Endometrial microvascular endothelial cells (primary cell): ENCODE data around the gene CFAP57. TPM values are rescaled to one million over a fixed set of nuclear protein-coding genes. Genes with fewer than 3 reads are reported as not detected.
"Not testable (repeated sequence)": the region's sequence is repeated elsewhere in the genome, so short reads cannot be mapped to it uniquely, and the experiment has no call there.

Experiments
- in situ Hi-C: cut with HindIII; loops from 2 replicates; pipeline ENCODE4 v1.10.0; 2017; ENCODE audit warnings: low sequenced_read_pairs, low pct_unique_long_range_greater_than_20kb; ENCODE audit errors: inconsistent ontology term
- total RNA-seq: library from RNA; depleted of rRNA; stranded (reverse); fragments of >200 nt; gene quantifications from one replicate; pipeline ENCODE4 v1.2.3, GENCODE V29; 2015; ENCODE audit errors: inconsistent ontology term

CFAP57 gene
- total RNA-seq, 1 donor from 2014 or later = not detected

- in situ Hi-C loops = no loop called here
Observed at GRCh38 chr1:43165765-43166164, 6.4 kb upstream of the CFAP57 start.

GRCh38 chr1:43171312-43171875 is 736 bp upstream of the CFAP57 start:
- in situ Hi-C loops = no loop called here

GRCh38 chr1:43172527-43172972 is 420 bp downstream of the CFAP57 start:
- in situ Hi-C loops = no loop called here

- in situ Hi-C loops = no loop called here
Observed at GRCh38 chr1:43174873-43175272, 2.7 kb downstream of the CFAP57 start.

GRCh38 chr1:43177691-43178090 is 5.6 kb downstream of the CFAP57 start:
- in situ Hi-C loops = no loop called here

GRCh38 chr1:43184388-43184787 is 12.3 kb downstream of the CFAP57 start:
- in situ Hi-C loops = no loop called here

- in situ Hi-C loops = no loop called here
Observed at GRCh38 chr1:43184995-43185394, 12.9 kb downstream of the CFAP57 start.

- in situ Hi-C loops = no loop called here
Observed at GRCh38 chr1:43188106-43188505, 16.0 kb downstream of the CFAP57 start.

- in situ Hi-C loops = no loop called here
Observed at GRCh38 chr1:43194509-43194908, 22.4 kb downstream of the CFAP57 start.

GRCh38 chr1:43197343-43198127 is 25.4 kb downstream of the CFAP57 start:
- in situ Hi-C loops = no loop called here

- in situ Hi-C loops = no loop called here
Observed at GRCh38 chr1:43199093-43199726, 27.1 kb downstream of the CFAP57 start.

GRCh38 chr1:43203859-43204258 is 31.7 kb downstream of the CFAP57 start:
- in situ Hi-C loops = no loop called here

- in situ Hi-C loops = no loop called here
Observed at GRCh38 chr1:43204394-43204793, 32.3 kb downstream of the CFAP57 start.

GRCh38 chr1:43205671-43206070 is 33.5 kb downstream of the CFAP57 start:
- in situ Hi-C loops = no loop called here

GRCh38 chr1:43206600-43207228 is 34.6 kb downstream of the CFAP57 start:
- in situ Hi-C loops = no loop called here

GRCh38 chr1:43207229-43207853 is 35.2 kb downstream of the CFAP57 start:
- in situ Hi-C loops = no loop called here

- in situ Hi-C loops = not testable (repeated sequence)
Observed at GRCh38 chr1:43208277-43208676, 36.1 kb downstream of the CFAP57 start.

GRCh38 chr1:43214501-43215444 is 42.6 kb downstream of the CFAP57 start:
- in situ Hi-C loops = no loop called here
